GM21619 (cell line): Measurements from ENCODE around the gene RNF17.
"Not testable (repeated sequence)": the region's sequence is repeated elsewhere in the genome, so short reads cannot be mapped to it uniquely, and the experiment has no call there.

Experiments
- ATAC-seq: cut with Tn5 transposase; IDR thresholded peaks from one replicate; pipeline ENCODE4 v1.9.1; 2021; ENCODE audit not compliant: unreplicated experiment

The RNF17 gene

GRCh38 chr13:24742294-24742693 is 21.7 kb upstream of the RNF17 start:
- no peak for ATAC-seq

- no peak for ATAC-seq
Observed at GRCh38 chr13:24742977-24743376, 21.0 kb upstream of the RNF17 start.

- no peak for ATAC-seq
Observed at GRCh38 chr13:24744247-24744646, 19.7 kb upstream of the RNF17 start.

- ATAC-seq, result no peak
Observed at GRCh38 chr13:24745516-24745860, 18.5 kb upstream of the RNF17 start.

DNA sequence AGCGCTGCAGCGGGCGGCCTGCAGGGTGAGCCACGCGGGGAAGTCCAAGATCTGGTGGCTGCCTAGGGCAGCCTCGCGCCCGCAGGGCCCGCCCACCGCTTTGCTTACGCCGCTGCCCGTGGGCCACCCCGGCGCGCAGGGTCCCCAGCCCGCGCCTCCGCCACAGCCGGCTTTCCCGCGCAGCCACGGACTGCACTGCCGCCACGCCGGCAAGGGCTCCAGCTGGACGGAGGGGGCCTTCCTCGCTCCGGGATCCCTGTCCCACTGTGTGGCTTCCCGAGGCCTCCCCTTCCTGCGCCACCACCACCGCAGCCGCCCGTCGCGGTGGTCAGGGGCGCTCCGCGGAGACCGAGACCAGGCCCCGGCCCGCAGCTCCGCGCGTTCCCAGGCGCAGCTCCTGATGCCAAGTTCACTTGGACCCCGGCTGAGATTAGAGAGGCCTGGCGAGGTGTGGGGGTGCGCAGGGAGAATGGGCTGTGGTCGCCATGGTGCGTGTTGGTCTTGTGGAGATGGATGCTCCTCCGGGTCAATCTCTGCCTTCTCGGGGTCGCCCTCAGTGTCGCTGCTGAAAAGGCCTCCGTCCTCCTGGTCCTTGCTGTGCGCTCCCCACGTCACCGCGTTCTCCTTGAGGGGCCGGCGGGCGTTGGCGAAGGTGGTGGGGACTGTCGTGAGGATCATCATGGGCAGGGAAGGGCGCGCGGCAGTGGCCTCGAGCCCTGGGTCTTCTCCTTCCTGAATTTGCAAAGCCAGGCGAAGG is 17.9 kb upstream of the RNF17 start:
- ATAC-seq, result no peak

DNA sequence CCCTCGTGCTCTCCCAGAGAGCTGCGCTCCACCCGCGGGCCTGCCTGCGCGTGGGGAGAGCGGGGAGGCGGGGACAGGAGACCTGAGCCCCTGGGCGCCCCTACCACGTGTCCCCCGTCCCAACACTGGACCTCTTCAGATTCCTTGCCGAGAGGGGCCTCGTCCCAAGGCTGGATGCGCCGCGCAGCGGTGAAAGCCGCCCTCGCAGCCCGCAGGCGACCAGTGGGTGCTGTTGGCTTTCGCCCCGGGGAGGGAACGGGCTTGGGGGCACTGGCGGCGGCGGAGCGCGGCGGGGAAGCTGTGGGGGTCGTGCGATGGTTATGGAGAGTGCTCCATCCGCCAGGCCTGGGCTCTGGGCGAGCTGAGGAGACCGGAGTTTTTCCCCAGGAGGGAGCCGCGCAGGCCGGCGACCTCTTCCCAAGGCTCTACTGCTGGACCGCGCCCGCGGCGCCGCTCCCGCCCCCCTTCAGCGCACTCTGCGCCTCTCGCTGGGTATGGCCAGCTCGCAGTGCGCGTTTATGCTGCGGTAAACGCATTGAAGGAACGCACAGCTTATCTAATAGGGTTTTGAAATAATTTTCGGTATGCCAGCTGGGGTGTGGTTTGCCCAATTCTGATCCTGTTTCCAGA is 17.2 kb upstream of the RNF17 start:
- no peak for ATAC-seq

DNA sequence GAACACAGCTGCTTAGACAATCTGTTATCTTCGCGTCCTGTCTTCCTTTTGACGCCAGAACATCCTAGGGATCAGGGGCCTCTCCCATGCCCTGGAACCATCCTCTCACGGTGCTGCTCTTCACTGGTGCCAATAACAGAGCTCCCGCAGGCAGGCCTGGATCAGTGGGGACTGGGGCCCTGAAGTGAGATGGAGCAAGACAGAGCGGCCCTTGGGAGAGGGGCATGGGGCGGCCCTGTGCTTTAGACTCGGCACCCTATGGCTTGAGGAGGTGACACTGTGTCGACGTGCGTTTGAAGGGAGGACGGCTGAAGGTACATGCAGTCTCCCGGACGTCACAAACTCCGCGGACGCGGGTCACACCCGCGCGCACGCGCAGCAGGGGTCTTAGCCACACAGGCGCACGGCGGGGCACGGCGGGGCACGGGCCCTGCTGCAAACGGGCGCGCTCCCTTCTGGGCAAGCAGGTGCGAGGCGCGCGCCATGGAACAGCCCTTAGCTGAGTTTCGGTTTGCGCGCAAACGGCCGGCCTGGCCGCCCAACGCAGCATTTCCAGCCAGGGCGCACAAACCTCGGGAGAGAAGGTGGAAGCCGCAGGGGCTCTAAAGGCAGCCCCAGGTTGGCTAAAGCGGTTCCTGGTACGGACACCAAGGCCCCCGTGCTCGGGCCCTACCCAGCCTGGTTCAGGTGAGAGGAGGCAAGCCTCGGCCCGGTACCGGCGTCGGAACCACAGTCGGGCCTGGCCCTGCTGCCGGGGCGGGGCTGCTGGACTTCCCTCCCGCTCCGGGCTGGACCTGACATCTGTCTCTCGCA is 16.5 kb upstream of the RNF17 start:
- ATAC-seq, result no peak

GRCh38 chr13:24748061-24748400 is 15.9 kb upstream of the RNF17 start:
- ATAC-seq, result no peak

- no peak for ATAC-seq
Observed at GRCh38 chr13:24759197-24759596, 4.8 kb upstream of the RNF17 start.

- no peak for ATAC-seq
Observed at GRCh38 chr13:24764276-24764630, 284 bp downstream of the RNF17 start.

DNA sequence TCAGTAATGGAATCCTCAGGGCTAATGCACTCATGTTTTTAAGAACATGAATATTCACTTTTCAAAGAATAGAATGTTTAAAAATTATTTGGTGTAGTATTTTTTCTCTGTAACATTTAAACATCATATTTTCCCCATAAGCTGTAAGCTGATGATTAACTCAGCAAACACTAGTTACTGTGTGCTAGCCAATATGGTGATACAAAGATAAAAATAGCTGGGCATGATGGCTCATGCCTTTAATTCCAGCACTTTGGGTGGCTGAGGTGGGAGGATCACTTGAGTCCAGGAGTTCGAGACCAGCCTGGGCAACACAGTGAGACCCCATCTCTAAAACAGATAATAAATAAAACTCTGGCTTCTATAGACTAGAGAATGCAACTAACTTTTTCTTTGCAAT is 13.2 kb downstream of the RNF17 start:
- no peak for ATAC-seq

DNA sequence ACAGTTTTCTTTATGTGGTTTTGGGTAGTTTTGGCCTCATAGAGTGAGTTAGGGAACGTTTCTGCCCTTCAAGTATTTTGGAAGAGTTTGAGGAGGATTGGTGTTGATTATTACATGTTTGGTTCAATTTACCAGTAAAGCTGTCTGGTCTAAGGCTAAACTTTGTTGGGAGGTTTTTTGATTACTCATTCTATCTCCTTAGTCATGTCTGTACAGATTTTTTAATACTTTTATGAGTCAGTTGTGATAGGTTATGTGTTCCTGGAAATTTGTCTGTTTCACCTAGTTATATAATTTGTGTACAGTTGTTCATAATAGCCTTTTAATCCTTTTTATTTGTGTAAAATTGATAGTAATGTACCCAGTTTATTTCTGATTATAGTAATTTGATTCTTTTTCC is 20.4 kb downstream of the RNF17 start:
- no peak for ATAC-seq

- no peak for ATAC-seq
Observed at GRCh38 chr13:24788538-24788937, 24.6 kb downstream of the RNF17 start.

DNA sequence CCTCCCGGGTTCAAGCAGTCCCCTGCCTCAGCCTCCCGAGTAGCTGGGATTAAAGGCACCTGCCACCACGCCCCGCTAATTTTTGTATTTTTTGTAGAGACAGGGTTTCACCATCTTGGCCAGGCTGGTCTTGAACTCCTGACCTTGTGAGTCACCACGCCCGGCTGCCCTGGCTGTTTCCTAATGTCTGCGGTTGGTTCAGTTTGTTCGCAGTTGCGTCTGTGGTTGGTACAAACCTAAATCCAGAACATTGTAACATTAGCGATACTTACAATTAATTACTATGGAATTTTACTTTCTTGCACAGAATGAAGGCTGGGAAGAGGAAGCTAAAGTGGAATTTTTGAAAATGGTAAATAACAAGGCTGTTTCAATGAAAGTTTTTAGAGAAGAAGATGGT is 38.1 kb downstream of the RNF17 start:
- no peak for ATAC-seq

- no peak for ATAC-seq
Observed at GRCh38 chr13:24821207-24821606, 57.2 kb downstream of the RNF17 start.

- no peak for ATAC-seq
Observed at GRCh38 chr13:24822640-24823039, 58.7 kb downstream of the RNF17 start.

DNA sequence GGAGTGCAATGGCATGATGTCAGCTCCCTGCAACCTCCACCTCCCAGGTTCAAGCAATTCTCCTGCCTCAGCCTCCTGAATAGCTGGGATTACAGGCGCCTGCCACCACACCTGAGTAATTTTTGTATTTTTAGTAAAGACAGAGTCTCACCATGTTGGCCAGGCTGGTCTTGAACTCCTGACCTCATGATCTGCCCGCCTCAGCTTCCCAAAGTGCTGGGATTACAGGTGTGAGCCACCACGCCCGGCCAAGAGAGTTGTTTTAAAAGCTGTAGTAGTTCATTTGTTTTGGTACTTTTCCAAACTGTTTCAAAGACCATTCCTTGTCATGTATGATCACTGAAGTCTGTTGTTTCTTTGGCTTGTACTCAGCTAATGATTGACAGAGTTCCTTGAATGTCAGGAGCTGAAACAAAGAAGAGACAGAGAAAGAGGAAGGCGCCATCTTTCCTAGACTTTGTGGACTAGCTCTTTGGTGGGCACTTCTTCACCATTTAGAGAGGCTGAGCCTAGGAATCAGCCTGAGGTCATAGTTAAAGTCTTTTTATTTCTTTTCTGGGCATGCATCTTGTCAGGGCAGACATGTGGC is 59.2 kb downstream of the RNF17 start:
- not testable (repeated sequence) for ATAC-seq

DNA sequence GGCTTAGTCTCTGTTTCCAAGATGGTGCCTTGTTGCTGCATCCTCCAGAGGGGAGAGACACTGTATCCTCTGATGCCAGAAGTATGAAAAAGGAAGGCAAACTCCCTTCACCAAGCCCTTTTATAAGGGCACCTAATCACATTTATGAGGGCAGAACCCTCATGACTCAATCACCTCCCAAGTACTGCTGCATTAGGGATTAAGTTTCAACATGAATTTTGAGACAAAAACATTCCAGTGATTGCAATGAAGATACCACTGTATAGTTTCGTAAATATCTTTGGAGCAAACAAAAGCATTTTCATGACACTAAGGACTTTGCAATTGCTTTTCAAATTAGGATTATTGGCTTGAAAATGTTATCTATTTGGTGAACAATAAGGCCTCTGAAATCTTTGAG is 63.8 kb downstream of the RNF17 start:
- no peak for ATAC-seq

DNA sequence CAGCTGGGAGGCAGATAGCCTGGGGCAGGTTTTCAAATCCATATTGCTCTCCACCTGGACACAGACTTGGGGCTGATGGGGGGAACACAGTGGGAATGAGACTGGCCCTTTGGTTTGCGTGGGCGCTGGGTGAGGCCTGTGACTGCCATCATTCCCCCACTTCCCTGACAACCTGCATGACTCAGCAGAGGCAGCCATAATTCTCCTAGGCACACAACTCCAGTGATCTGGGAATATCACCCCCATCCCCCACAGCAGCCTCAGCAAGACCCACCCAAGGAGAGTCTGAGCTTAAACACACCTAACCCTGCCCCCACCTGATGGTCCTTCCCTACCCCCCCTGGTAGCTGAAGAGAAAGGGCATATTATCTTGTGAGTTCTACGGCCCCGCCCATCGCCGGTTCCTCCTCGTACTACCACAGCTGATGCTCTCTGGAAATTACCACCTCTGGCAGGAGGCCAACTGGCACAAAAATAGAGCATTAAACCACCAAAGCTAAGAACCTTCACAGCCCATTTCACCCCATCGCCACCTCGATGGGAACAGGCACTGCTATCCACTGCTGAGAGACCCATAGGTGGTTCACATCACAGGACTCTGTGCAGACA is 71.0 kb downstream of the RNF17 start:
- no peak for ATAC-seq

DNA sequence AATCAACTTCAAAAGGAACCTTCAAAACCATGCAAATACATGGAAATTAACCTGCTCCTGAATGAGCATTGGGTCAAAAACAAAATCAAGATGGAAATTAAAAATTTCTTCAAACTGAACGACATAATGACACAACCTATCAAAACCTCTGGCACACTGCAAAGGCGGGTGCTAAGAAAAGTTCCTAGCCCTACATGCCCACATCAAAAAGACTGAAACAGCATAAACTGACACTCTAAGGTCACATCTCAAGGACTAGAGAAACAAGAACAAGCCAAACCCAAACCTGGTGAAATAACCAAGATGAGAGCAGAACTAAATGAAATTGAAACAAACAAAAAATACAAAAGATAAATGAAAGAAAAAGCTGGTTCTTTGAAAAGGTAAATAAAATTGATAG is 73.6 kb downstream of the RNF17 start:
- ATAC-seq, result not testable (repeated sequence)

GRCh38 chr13:24842549-24843274 is 78.7 kb downstream of the RNF17 start:
- no peak for ATAC-seq
